Epithelial cell of proximal tubule (primary cell): ENCODE data around the gene MAP3K20. TPM values are rescaled to one million over a fixed set of nuclear protein-coding genes. Genes with fewer than 3 reads are reported as not detected.
A peak's percentile ranks its signal among the peaks of the same experiment; 100 is the strongest.
"Not testable (repeated sequence)": the region's sequence is repeated elsewhere in the genome, so short reads cannot be mapped to it uniquely, and the experiment has no call there.

Source experiments
- DNase-seq: peaks from one replicate; pipeline ENCODE4 v3.0.0-alpha.2; 2011; ENCODE audit warnings: low read depth
- H3K4me3 ChIP-seq: 2 replicates; pipeline ENCODE4 v1.5.1; 2011; ENCODE audit warnings: low read depth, mild to moderate bottlenecking, low read length
- CTCF ChIP-seq: conservative IDR thresholded peaks from 2 replicates; pipeline ENCODE4 v1.5.1; 2012; ENCODE audit warnings: low read depth, mild to moderate bottlenecking, low read length
- total RNA-seq: library from RNA; depleted of rRNA; stranded (reverse); fragments of >200 nt; gene quantifications from 2 replicates; pipeline ENCODE4 v1.2.3, GENCODE V29; 2015

MAP3K20 gene
- total RNA-seq, 1 donor from 2014 or later = 19.4 TPM

- DNase-seq = no peak
- TF ChIP-seq CTCF = no peak
Observed at GRCh38 chr2:173279527-173279868, 203.9 kb downstream of the MAP3K20 start.

DNA sequence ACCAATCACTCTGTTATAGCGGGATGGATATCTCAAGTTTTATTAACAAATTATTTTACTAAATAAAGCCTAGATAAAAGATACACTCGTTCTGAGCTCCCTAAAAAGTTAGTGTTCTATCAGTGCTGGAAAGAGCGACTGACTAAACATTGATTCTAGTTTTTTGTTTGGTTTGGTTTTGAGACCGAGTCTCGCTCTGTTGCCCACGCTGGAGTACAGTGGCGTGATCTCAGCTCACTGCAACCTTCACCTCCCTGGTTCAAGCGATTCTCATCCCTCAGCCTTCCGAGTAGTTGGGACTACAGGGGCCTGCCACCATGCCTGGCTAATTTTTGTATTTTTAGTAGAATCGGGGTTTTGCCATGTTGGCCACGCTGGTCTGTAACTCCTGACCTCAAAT, 205.2 kb downstream of the MAP3K20 start:
- H3K4me3 ChIP-seq = no peak overlapping the region
- no peak for TF ChIP-seq CTCF
- no peak for DNase-seq

More at GRCh38 chr2:173279527-173279868, 203.9 kb downstream of the MAP3K20 start:
- no peak overlapping the region for H3K4me3 ChIP-seq

DNA sequence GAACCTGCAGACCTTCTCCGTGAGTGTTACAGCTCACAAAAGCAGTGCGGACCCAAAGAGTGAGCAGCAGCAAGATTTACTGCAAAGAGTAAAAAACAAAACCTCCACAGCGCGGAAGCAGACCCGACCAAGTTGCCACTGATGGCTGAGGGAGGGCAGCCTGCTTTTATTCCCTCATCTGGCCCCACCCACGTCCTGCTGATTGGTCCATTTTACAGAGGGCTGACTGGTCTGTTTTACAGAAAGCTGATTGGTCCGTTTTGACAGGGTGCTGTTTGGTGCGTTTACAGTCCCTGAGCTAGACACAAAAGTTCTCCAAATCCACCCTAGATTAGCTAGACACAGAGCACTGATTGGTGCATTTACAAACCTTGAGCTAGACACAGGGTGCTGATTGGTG, 206.3 kb downstream of the MAP3K20 start:
- not testable (repeated sequence) for H3K4me3 ChIP-seq, DNase-seq

- no peak overlapping the region for H3K4me3 ChIP-seq
- DNase-seq = no peak
- no peak for TF ChIP-seq CTCF
Observed at GRCh38 chr2:173282795-173283545, 207.3 kb downstream of the MAP3K20 start.

DNA sequence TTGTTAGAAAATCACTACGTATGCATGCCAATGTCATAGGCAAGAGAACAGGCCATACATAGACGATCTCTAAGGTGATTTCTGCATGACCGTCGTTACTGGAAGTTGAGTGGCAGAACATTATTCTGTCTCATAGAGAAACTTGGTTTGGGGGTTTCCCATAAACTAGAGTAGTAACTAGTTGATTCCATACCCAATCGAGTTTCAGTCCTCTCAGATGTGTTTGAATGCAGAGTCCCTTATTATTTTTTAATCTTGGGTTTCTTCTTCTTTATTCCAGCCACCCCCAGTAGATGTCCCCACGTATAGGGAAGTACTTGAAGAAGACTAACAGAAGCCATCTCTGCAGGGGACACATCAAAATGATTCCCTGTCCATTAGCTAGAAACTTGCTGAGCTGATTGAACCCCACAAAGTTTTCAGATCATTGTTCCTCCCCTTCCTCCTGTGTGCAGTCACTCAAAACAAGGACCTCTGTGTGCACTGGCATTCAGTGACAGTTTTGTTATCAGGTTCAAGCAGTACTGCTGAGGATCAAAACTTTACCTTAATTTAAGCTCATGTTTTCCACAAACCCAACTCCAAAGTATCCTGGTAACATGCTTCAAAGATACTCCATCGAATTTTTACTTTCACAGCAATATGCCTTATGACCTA, 210.6 kb downstream of the MAP3K20 start:
- DNase-seq = no peak
- no peak overlapping the region for H3K4me3 ChIP-seq
- TF ChIP-seq CTCF = peak; percentile 29

GRCh38 chr2:173287594-173287993, 211.9 kb downstream of the MAP3K20 start:
- H3K4me3 ChIP-seq = no peak overlapping the region
- TF ChIP-seq CTCF = no peak
- DNase-seq = no peak

DNA sequence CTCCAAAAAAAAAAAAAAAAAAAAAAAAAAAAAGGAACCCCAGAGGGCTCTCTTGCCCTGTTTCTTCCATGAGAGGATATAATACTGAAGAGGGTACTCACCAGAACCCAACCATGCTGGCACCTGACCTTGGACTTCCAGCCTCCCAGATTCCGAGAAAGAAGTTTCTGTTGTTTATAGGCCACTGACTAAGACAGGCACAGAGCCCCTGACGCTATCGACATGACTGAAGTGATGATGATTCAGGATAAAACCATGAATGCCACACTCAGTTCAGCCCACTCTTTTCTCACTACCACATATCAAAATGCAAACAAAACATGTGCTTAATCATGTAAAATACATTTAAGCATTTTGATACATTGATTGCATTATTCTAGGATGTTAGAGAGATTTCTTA, 212.9 kb downstream of the MAP3K20 start:
- TF ChIP-seq CTCF = no peak
- DNase-seq = no peak
- H3K4me3 ChIP-seq = no peak overlapping the region
